Hepatocyte (in vitro differentiated cells): ENCODE results near the gene VANGL1.

Experiments used
- CTCF ChIP-seq: fragments of 200-600 bp; sonication (generic); IDR thresholded peaks from 2 replicates; pipeline ENCODE4 v1.5.1; 2016; ENCODE audit warnings: antibody characterized with exemption, mild to moderate bottlenecking; ENCODE audit not compliant: poor library complexity
- EZH2phosphoT487 ChIP-seq: fragments of 200-600 bp; sonication (generic); IDR thresholded peaks from one replicate; pipeline ENCODE4 v1.6.1; 2018; ENCODE audit warnings: antibody characterized with exemption, mild to moderate bottlenecking, low read depth, moderate library complexity; ENCODE audit not compliant: unreplicated experiment, severe bottlenecking

DNA sequence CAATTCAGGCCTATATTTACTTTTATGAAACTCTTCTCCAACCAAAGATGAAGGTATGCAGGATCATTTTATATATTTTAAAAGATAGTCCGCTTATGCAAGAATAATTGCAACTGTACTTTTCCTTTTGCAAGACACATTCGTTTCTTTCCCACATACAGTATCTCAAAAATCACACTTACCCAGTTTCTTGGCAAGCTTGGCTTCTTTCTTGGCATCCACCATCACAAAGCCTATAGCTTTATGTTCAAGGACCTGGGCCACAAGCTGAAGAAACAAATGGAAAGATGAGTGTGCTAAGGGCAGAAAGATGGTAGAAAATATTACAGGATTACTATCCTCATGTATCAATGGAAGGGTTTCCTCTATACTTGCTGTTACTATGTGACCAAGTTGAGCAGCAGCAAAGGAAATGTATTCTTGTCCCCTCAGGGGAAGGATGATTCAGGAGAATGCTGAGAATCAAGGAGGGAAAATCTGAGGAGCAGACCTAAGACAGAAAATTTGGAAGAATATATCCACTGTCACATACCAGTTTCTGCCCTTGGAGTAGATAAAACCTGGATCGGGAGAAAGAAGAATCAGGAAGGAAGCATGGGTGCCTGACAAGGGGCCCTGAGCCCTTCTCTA is 103.0 kb downstream of the VANGL1 start:
- TF ChIP-seq CTCF (no peak), EZH2phosphoT487 (no peak)
